ENCODE data around the gene KDM4D.
"Not testable (repeated sequence)": the region's sequence is repeated elsewhere in the genome, so short reads cannot be mapped to it uniquely, and the experiment has no call there.

The KDM4D gene

DNA sequence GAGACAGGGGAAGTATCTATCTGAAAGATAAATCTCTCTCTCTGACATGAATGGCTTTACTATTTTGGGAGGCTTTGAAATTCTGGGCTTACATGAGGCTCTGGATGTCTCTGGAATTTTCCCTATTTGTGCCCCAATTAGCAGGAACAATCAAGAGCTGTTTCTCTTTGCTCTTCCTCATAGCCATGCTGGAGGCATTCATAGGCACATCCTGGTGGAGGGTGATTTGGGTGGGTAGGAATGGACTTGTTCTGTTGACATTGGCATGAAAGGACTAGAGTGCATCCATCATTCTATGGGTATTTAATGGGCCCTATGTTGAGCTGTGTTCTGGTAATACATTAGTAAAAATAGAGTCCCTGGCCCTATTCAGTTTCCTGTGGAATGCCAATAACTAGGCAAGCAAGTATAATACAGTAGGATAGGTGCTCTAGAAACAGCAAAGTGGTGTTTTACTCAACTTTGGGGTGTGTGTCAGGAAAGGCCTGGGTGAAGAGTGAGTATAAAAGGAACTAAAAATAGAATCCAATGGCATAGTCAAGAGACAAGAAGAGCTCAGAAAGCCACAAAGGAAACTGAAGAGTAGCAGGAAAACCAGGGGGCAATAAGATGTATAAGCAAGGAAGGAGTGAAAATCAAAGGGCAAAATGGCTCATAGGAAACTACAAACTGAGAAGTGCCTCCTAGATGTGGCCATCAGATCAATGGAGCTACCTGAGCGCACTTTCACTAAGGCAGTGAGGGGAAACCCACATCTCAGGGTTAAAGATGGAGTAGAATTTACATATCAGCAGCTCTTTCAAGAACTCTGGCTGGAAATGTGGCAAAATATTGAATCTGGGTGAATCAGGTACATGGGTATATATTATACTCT, 45.2 kb upstream of the KDM4D start:
- POLR2A ChIA-PET: no interaction called here
- no peak for DNase-seq (ENCODE audit: extremely low spot score)
- CTCF ChIA-PET: interaction anchor here (0.7 to 1.0 kb wide), 5 partner anchors 31 to 1187 kb away, joined by 3 to 4 read pairs (median 3); partner anchors contain the start of gene C11orf54
- TF ChIP-seq, protein P1, sequence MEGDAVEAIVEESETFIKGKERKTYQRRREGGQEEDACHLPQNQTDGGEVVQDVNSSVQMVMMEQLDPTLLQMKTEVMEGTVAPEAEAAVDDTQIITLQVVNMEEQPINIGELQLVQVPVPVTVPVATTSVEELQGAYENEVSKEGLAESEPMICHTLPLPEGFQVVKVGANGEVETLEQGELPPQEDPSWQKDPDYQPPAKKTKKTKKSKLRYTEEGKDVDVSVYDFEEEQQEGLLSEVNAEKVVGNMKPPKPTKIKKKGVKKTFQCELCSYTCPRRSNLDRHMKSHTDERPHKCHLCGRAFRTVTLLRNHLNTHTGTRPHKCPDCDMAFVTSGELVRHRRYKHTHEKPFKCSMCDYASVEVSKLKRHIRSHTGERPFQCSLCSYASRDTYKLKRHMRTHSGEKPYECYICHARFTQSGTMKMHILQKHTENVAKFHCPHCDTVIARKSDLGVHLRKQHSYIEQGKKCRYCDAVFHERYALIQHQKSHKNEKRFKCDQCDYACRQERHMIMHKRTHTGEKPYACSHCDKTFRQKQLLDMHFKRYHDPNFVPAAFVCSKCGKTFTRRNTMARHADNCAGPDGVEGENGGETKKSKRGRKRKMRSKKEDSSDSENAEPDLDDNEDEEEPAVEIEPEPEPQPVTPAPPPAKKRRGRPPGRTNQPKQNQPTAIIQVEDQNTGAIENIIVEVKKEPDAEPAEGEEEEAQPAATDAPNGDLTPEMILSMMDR (IDR thresholded peaks at IDR 0.05; ENCODE audit: control extremely low read depth, extremely low read depth, low read depth, missing control alignments): no peak

DNA sequence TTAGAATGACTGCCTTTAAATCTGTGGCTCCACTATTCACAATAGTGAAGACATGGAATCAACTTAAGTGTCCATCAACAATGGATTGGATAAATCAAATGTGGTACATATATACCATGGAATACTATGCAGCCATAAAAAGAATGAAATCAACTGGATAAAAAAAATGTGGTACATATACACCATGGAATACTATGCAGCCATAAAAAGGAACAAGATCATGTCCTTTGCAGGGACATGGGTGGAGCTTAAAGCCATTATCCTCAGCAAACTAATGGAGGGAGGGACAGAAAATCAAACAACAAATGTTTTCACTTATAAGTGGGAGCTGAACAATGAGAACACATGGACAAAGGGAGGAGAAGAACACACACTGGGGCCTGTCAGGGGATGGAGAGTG, 41.4 kb upstream of the KDM4D start:
- POLR2A ChIA-PET; DNase-seq (ENCODE audit: extremely low spot score); CTCF ChIA-PET: not testable (repeated sequence)

DNA sequence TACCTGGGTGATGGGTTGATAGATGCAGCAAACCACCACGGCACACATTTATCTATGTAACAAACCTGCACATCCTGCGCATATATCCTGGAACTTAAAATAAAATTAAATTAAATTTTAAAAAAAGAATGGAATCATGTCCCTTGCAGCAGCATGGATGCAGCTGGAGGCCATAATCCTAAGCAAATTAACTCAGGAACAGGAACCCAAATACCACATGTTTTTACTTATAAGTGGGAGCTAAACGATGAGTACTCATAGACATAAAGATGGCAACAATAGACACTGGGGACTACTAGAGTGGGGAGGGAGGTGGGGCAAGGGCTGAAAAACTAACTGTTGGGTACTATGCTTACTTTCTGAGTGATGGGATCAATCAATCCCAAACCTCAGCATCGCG, 41.0 kb upstream of the KDM4D start:
- ChIA-PET CTCF (no interaction called here), POLR2A (no interaction called here)
- DNase-seq (ENCODE audit: extremely low spot score): no peak
- TF ChIP-seq, protein P1 (IDR thresholded peaks at IDR 0.05; ENCODE audit: control extremely low read depth, extremely low read depth, low read depth, missing control alignments): no peak

DNA sequence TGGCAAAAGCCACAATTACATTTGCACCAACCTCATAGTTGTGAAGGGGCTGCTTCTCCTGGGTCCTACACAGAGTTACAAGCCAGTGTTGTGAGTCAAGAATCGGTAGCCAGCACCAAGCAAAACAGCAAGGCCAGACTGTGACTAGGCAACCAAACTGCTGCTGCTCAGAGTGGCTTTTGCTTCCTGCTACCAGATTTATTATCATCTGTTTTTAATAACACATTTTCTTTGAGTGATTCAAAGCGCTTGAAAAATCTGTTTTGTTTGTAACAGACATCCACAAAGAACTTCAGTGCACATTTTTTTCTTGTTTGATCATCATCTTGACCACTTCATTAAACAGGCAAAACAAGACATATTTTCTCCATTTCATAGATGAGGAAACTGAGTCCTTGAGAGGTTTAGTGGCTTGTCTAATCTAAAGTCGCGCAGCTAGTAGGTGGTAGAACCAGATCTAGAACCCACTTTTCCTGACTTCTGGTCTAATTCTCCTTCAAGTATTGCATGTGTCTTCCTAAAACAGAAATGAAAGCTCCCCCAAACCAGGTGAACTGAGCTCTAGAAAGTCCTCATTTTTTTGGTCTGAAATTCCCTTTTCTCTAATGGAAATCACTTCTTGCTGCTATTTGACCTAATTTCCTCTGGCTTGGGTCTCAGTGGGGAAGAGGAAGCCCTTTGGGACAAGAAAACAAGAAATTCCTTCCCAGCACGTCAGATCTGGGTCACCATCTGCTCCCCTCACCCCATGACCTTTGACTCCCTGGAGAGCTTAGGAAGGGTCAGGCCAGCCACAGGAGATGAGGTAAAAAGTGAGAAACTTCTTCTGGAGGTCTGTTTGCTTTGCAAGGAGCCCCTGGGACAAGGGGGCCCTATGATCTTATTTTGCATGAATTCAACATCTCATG, 40.0 kb upstream of the KDM4D start:
- ChIA-PET CTCF (interaction anchor here (1.3 to 1.4 kb wide), 2 partner anchors 11 to 14 kb away, joined by 3 to 5 read pairs; no protein-coding TSS in a partner anchor), POLR2A (no interaction called here)
- DNase-seq (ENCODE audit: extremely low spot score): no peak
- TF ChIP-seq, protein P1 (IDR thresholded peaks at IDR 0.05; ENCODE audit: control extremely low read depth, extremely low read depth, low read depth, missing control alignments): no peak

DNA sequence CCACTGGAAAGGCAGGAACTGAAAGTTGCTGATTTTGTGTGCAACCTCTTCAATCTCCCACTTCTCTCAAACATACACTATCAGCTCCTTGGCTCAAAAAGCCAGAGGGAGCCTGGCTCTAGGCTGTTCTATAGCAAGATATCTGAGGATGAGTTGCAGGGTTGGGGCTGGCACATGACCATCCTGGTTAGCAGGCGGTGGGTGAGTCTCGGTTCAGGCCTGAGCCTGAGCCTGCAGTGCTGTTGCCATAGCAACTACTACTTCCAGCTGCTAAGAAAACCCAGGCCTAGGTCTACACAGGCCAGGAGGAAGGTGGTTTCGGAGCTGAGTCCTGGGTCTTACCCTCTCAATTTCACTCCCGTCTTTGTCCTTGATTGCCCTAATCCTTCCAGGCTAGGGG, 39.1 kb upstream of the KDM4D start:
- TF ChIP-seq, protein P1 (IDR thresholded peaks at IDR 0.05; ENCODE audit: control extremely low read depth, extremely low read depth, low read depth, missing control alignments): no peak
- no peak for DNase-seq (ENCODE audit: extremely low spot score)
- POLR2A ChIA-PET: no interaction called here
- CTCF ChIA-PET: interaction anchor here (1.3 to 1.4 kb wide), 2 partner anchors 10 to 15 kb away, joined by 3 to 5 read pairs; no protein-coding TSS in a partner anchor

DNA sequence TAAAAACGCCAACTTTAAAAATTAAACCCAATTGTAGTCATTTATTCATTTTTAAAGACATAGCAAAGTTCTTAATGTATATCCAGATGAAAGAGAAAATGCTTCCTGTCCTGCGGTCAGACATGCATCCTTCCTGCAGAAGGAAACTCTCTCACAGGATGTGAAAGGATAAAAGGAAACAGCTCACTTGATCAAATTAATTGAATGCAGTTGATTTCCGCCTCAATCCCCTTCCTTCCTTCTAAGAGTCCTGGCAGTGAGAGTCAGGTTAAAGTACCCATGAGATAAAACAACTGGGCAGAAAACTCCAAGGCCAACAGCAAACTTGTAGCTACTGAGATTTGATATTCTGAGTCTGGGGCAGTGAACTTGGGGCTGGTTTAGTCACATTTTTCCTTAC, 38.7 kb upstream of the KDM4D start:
- ChIA-PET CTCF (no interaction called here), POLR2A (no interaction called here)
- DNase-seq (ENCODE audit: extremely low spot score): no peak
- TF ChIP-seq, protein P1 (IDR thresholded peaks at IDR 0.05; ENCODE audit: control extremely low read depth, extremely low read depth, low read depth, missing control alignments): no peak

Measured in GM10248 (cell line).